OCI-LY1 (cell line): ENCODE measurements around the gene MYO18B.

Experiments used
- H2AFZ ChIP-seq: fragments of 200-600 bp; sonication (generic), shearing (Covaris generic); 2 replicates; pipeline ENCODE4 v1.6.0; 2014; ENCODE audit warnings: antibody characterized with exemption, mild to moderate bottlenecking, low read length
- H3F3A ChIP-seq: fragments of 200-600 bp; sonication (generic), shearing (Covaris generic); 2 replicates; pipeline ENCODE4 v1.6.0; 2014; ENCODE audit warnings: mild to moderate bottlenecking, antibody characterized with exemption, low read length, moderate library complexity; ENCODE audit not compliant: insufficient read depth
- H3K27ac ChIP-seq: fragments of 200-600 bp; sonication (generic); 2 replicates; pipeline ENCODE4 v1.5.1; 2014; ENCODE audit warnings: low read length, mixed run types, mild to moderate bottlenecking, low read depth; ENCODE audit not compliant: poor library complexity, severe bottlenecking
- H3K27me3 ChIP-seq: fragments of 200-600 bp; sonication (generic); 2 replicates; pipeline ENCODE4 v1.6.0; 2014; ENCODE audit warnings: antibody characterized with exemption, mild to moderate bottlenecking, low read length, moderate library complexity; ENCODE audit not compliant: insufficient read depth
- H3K36me3 ChIP-seq: fragments of 200-600 bp; sonication (generic); 2 replicates; pipeline ENCODE4 v1.6.1; 2014; ENCODE audit warnings: mild to moderate bottlenecking, antibody characterized with exemption, low read length, moderate library complexity, mixed read lengths; ENCODE audit not compliant: insufficient read depth
- H3K4me1 ChIP-seq: fragments of 200-600 bp; sonication (generic); 2 replicates; pipeline ENCODE4 v1.5.1; 2014; ENCODE audit warnings: mild to moderate bottlenecking, low read length, moderate library complexity; ENCODE audit not compliant: insufficient read depth, severe bottlenecking
- H3K4me2 ChIP-seq: fragments of 200-600 bp; sonication (generic), shearing (Covaris generic); 2 replicates; pipeline ENCODE4 v1.6.1; 2014; ENCODE audit warnings: low read length
- H3K4me3 ChIP-seq: fragments of 200-600 bp; sonication (generic); 2 replicates; pipeline ENCODE4 v1.5.1; 2014; ENCODE audit warnings: low read length, low read depth, mild to moderate bottlenecking, mixed read lengths; ENCODE audit not compliant: poor library complexity, severe bottlenecking
- H3K79me2 ChIP-seq: fragments of 200-600 bp; shearing (Covaris generic); 2 replicates; pipeline ENCODE4 v1.6.1; 2016; ENCODE audit warnings: mixed run types, low read length, mixed read lengths; ENCODE audit not compliant: insufficient read depth
- H3K9ac ChIP-seq: fragments of 200-600 bp; sonication (generic), shearing (Covaris generic); 2 replicates; pipeline ENCODE4 v1.6.1; 2014; ENCODE audit warnings: mild to moderate bottlenecking, low read length, mixed read lengths
- H3K9me2 ChIP-seq: fragments of 200-600 bp; sonication (generic), shearing (Covaris generic); 2 replicates; pipeline ENCODE4 v1.6.1; 2014; ENCODE audit warnings: low read depth, mild to moderate bottlenecking, low read length, mixed read lengths
- H3K9me3 ChIP-seq: fragments of 200-600 bp; shearing (Covaris generic); 2 replicates; pipeline ENCODE4 v1.6.1; 2014; ENCODE audit warnings: low read length, mixed read lengths
- H4K20me1 ChIP-seq: fragments of 200-600 bp; sonication (generic), shearing (Covaris generic); 2 replicates; pipeline ENCODE4 v1.6.0; 2016; ENCODE audit warnings: mild to moderate bottlenecking, low read length; ENCODE audit not compliant: insufficient read depth
- EZH2 ChIP-seq: fragments of 200-600 bp; sonication (generic), shearing (Covaris generic); IDR thresholded peaks from 2 replicates; pipeline ENCODE4 v1.8.0; 2017; ENCODE audit warnings: borderline replicate concordance, mixed run types, mild to moderate bottlenecking, antibody characterized with exemption, low read length, moderate library complexity, mixed read lengths
- TF ChIP-seq, protein P1 (sequence below): fragments of 200-600 bp; sonication (generic), shearing (Covaris generic); IDR thresholded peaks from 2 replicates; pipeline ENCODE4 v1.5.1; 2017; ENCODE audit warnings: mild to moderate bottlenecking, antibody characterized with exemption, low read length, moderate library complexity, mixed read lengths

The MYO18B gene

DNA sequence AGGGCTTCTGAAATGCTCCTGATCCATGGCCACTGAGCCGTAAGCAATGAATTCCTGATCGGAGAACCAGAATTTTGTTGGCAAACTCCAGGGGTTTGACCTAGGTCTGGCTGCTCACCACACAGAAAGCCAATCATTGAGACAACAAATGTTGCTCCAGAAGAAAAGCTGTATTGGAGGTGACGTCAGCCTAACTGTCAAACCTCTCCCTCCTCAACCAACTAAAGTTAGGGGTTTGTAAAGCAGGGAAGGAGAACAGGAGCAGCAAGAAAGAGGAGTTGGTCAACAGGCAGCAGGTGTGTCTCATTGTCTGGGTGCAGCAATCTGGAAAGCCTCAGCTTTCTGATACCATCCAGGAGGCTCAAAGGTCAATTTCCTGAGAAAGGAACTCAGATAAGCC is 293.5 kb downstream of the MYO18B start:
- Histone ChIP-seq H3K4me2 (no peak overlapping the region), H3K36me3 (no peaks in the 10 kb centered on the region), H3K4me1 (no peaks in the 10 kb centered on the region), H3F3A (no peaks in the 10 kb centered on the region), H3K27me3 (no peaks in the 10 kb centered on the region), H3K9me3 (no peaks in the 10 kb centered on the region; the same call in 1 of the 2 replicates), H2AFZ (no peak overlapping the region), H3K9ac (no peak overlapping the region), H4K20me1 (no peaks in the 10 kb centered on the region), H3K27ac (no peak overlapping the region), H3K4me3 (no peak overlapping the region), H3K9me2 (no peaks in the 10 kb centered on the region), H3K79me2 (no peaks in the 10 kb centered on the region)
- no peak for TF ChIP-seq EZH2
- TF ChIP-seq, protein P1, sequence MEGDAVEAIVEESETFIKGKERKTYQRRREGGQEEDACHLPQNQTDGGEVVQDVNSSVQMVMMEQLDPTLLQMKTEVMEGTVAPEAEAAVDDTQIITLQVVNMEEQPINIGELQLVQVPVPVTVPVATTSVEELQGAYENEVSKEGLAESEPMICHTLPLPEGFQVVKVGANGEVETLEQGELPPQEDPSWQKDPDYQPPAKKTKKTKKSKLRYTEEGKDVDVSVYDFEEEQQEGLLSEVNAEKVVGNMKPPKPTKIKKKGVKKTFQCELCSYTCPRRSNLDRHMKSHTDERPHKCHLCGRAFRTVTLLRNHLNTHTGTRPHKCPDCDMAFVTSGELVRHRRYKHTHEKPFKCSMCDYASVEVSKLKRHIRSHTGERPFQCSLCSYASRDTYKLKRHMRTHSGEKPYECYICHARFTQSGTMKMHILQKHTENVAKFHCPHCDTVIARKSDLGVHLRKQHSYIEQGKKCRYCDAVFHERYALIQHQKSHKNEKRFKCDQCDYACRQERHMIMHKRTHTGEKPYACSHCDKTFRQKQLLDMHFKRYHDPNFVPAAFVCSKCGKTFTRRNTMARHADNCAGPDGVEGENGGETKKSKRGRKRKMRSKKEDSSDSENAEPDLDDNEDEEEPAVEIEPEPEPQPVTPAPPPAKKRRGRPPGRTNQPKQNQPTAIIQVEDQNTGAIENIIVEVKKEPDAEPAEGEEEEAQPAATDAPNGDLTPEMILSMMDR: no peak

DNA sequence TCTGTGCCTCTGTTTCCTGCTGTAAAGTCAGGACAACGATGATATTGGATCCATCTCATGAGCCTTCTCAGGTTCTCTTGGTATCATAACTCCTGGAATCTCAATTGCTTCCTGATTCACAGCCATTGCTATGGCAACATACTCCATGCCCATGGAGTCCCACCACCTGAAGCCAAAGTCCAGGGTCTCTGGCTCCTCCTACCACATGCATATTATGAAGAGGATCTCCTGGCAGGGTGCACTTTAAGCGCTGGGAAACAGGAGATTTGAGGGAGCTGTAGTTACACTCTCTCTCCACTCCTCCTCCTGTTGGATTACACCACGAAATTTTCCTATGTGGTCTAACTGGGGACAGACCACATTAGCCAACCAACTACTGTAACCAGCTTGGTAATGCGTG is 296.4 kb downstream of the MYO18B start:
- Histone ChIP-seq H3F3A (no peaks in the 10 kb centered on the region), H2AFZ (no peak overlapping the region), H3K4me2 (no peak overlapping the region), H3K9ac (no peak overlapping the region), H3K27me3 (no peaks in the 10 kb centered on the region), H3K27ac (no peak overlapping the region), H3K4me3 (no peak overlapping the region), H3K9me2 (no peaks in the 10 kb centered on the region), H3K36me3 (no peaks in the 10 kb centered on the region), H4K20me1 (no peaks in the 10 kb centered on the region), H3K9me3 (no peaks in the 10 kb centered on the region; the same call in 1 of the 2 replicates), H3K79me2 (no peaks in the 10 kb centered on the region), H3K4me1 (no peaks in the 10 kb centered on the region)
- TF ChIP-seq, protein P1: no peak
- TF ChIP-seq EZH2: no peak

DNA sequence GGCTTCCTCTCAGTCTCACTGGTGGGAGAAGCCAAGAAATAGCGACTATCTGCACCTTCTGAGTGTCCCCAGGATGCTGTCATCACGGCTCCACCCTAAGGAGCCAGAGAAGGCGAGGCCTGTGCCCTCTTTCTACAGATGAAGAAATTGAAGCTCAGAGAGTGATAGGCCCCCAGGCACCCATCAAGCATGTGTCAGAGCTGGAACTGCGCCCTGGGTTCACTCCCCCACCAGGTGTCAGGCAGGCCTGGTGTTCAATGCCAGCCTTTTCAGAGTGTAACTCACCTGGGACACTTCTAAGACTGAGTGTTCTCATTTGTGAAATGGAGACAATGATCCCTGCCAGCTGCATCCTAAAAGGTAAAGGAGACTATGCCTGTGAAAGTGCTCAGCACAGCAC is 299.9 kb downstream of the MYO18B start:
- H3K36me3 ChIP-seq: no peaks in the 10 kb centered on the region
- no peaks in the 10 kb centered on the region for H3K9me3 ChIP-seq
- no peak overlapping the region for H2AFZ ChIP-seq
- H3K4me3 ChIP-seq: no peak overlapping the region
- no peak for TF ChIP-seq EZH2
- TF ChIP-seq, protein P1: no peak
- no peak overlapping the region for H3K27ac ChIP-seq
- no peaks in the 10 kb centered on the region for H3K4me1 ChIP-seq
- no peaks in the 10 kb centered on the region for H3K27me3 ChIP-seq
- no peaks in the 10 kb centered on the region for H3F3A ChIP-seq
- no peak overlapping the region for H3K4me2 ChIP-seq
- no peaks in the 10 kb centered on the region for H3K9me2 ChIP-seq
- no peaks in the 10 kb centered on the region for H4K20me1 ChIP-seq
- no peak overlapping the region for H3K9ac ChIP-seq
- H3K79me2 ChIP-seq: no peaks in the 10 kb centered on the region
